Measurements from ENCODE around the gene SMAD7. TPM values are rescaled to one million over a fixed set of nuclear protein-coding genes. Genes with fewer than 3 reads are reported as not detected.

SMAD7 gene
- total and polyA plus RNA-seq, 10 of the 15 experiments (the other 5 are each of a cell fraction or from before 2014, with no cell fraction given) = 1.3 to 22.5 (median 8.0) TPM

- no peaks in the 10 kb centered on the region for H3K9me3 ChIP-seq (replicated peaks; ENCODE audit: control insufficient read depth, insufficient read depth, low read length)
- ATAC-seq (no peak), DNase-seq (ENCODE audit: low read depth, low spot score) (no peak), FAIRE-seq (no peak)
- SMC1A ChIA-PET (ENCODE audit: uncharacterized antibody, unreplicated experiment) = interaction anchor here (1.5 kb wide), 1 partner anchor 9 kb away, joined by 5 read pairs; no protein-coding TSS in a partner anchor
- H3K4me3 ChIP-seq = no peak overlapping the region
- H4K20me1 ChIP-seq (ENCODE audit: control insufficient read depth, insufficient read depth) = no peaks in the 10 kb centered on the region
- CTCF ChIA-PET = no interaction called here
- H3K27ac ChIP-seq (ENCODE audit: control insufficient read depth, insufficient read depth) = no peak overlapping the region
- H3K9ac ChIP-seq (ENCODE audit: control insufficient read depth, insufficient read depth, low read length) = no peak overlapping the region
- no peak overlapping the region for H2AFZ ChIP-seq (ENCODE audit: control insufficient read depth, low read depth, low read length)
- in situ Hi-C loops (cut with MboI) = no loop called here
- H3K36me3 ChIP-seq (ENCODE audit: control insufficient read depth in 2 of 2, insufficient read depth in 2 of 2, low read length in 1 of 2) = no peaks in the 10 kb centered on the region
- H3K27me3 ChIP-seq (replicated peaks in 1 of 2; ENCODE audit: control insufficient read depth in 2 of 2, insufficient read depth in 2 of 2, low read length in 1 of 2) = no peaks in the 10 kb centered on the region
- no peaks in the 10 kb centered on the region for H3K4me1 ChIP-seq (ENCODE audit: control insufficient read depth, insufficient read depth, low read length)
- POLR2A ChIA-PET = no interaction called here
- intact Hi-C loops (cut with micrococcal nuclease; ENCODE audit: unreplicated experiment) = no loop called here
- BruUV-seq (replicated peaks) = no TSS peak
- H3K79me2 ChIP-seq (ENCODE audit: control insufficient read depth, insufficient read depth, low read length) = no peaks in the 10 kb centered on the region
- RAD21 ChIA-PET (ENCODE audit: unreplicated experiment) = no interaction called here
- WGBS (ENCODE audit: insufficient coverage, insufficient replicate concordance, low lambda C conversion rate, missing lambda C conversion rate) = 33% methylated on average over 3 of the region's 3 CpGs
- no peak overlapping the region for H3K4me2 ChIP-seq (ENCODE audit: control insufficient read depth, insufficient read depth)
- TF ChIP-seq PAX8 (IDR thresholded peaks at IDR 0.05) = no peak
- no peak for TF ChIP-seq TCF12 (IDR thresholded peaks at IDR 0.05; ENCODE audit: low read depth, low read length)
- no peak for TF ChIP-seq PBX3 (IDR thresholded peaks at IDR 0.05; ENCODE audit: insufficient replicate concordance, low read depth, low read length)
- TF ChIP-seq REST (IDR thresholded peaks at IDR 0.05; ENCODE audit: low read depth, low read length) = no peak
- TF ChIP-seq ZBTB40 (IDR thresholded peaks at IDR 0.05; ENCODE audit: borderline replicate concordance) = no peak
- TF ChIP-seq RELA (IDR thresholded peaks at IDR 0.05; ENCODE audit: borderline replicate concordance, partially characterized antibody) = no peak
- no peak for TF ChIP-seq ZBTB4 (CRISPR knock-in tag; IDR thresholded peaks at IDR 0.05)
- no peak for TF ChIP-seq ZSCAN29 (IDR thresholded peaks at IDR 0.05)
- no peak for TF ChIP-seq SP1 (IDR thresholded peaks at IDR 0.05; ENCODE audit: low read depth, low read length)
- TF ChIP-seq IRF3 (IDR thresholded peaks at IDR 0.05) = no peak
- TF ChIP-seq ATF7 (IDR thresholded peaks at IDR 0.05; ENCODE audit: low read depth) = no peak
Observed at GRCh38 chr18:48877941-48878340, 72.8 kb downstream of the SMAD7 start.
